Right atrium auricular region (tissue), 2 donors: ENCODE measurements around the gene RANBP17. TPM values are rescaled to one million over a fixed set of nuclear protein-coding genes. Genes with fewer than 3 reads are reported as not detected.
A peak's percentile ranks its signal among the peaks of the same experiment; 100 is the strongest.

Source experiments
- DNase-seq: peaks from one replicate; pipeline ENCODE4 v3.0.0-alpha.2; 2019; ENCODE audit warnings: low spot score
- H3K27ac ChIP-seq, 2 donors: fragments of 200-600 bp; sonication (generic); 1 replicate in 1 of 2; 2 replicates in 1 of 2; pipeline ENCODE4 v1.5.1; 2016 to 2019
- H3K27me3 ChIP-seq, 2 donors: fragments of 200-600 bp; sonication (generic); one replicate each; pipeline versions ENCODE4 v1.5.1 to v1.6.0; 2017 to 2019
- H3K36me3 ChIP-seq: fragments of 200-600 bp; sonication (generic); one replicate; pipeline ENCODE4 v1.5.1; 2016
- H3K4me1 ChIP-seq, 2 donors: fragments of 200-600 bp; sonication (generic); one replicate each; pipeline versions ENCODE4 v1.5.1 to v1.6.0; 2017 to 2019
- H3K4me3 ChIP-seq, 2 donors: fragments of 200-600 bp; sonication (generic); 1 replicate in 1 of 2; 2 replicates in 1 of 2; pipeline ENCODE4 v1.5.1; 2017 to 2019; ENCODE audit warnings: mild to moderate bottlenecking in 1 of 2, moderate library complexity in 1 of 2
- H3K9me3 ChIP-seq, 2 donors: fragments of 200-600 bp; sonication (generic); one replicate each; pipeline ENCODE4 v1.5.1; 2019
- total RNA-seq, 2 donors: library from RNA; depleted of rRNA; stranded (reverse); fragments of >200 nt; gene quantifications; one replicate each; pipeline ENCODE4 v1.1.0, GENCODE V29; 2016
- TF ChIP-seq, protein P1 (sequence below), 2 donors: fragments of 200-600 bp; sonication (generic); IDR thresholded peaks; one replicate each; pipeline ENCODE4 v1.5.1; 2019; ENCODE audit warnings: antibody characterized with exemption in 2 of 2

Gene RANBP17
- total RNA-seq, 2 donors from 2014 or later, result 1.4 to 3.6 TPM

DNA sequence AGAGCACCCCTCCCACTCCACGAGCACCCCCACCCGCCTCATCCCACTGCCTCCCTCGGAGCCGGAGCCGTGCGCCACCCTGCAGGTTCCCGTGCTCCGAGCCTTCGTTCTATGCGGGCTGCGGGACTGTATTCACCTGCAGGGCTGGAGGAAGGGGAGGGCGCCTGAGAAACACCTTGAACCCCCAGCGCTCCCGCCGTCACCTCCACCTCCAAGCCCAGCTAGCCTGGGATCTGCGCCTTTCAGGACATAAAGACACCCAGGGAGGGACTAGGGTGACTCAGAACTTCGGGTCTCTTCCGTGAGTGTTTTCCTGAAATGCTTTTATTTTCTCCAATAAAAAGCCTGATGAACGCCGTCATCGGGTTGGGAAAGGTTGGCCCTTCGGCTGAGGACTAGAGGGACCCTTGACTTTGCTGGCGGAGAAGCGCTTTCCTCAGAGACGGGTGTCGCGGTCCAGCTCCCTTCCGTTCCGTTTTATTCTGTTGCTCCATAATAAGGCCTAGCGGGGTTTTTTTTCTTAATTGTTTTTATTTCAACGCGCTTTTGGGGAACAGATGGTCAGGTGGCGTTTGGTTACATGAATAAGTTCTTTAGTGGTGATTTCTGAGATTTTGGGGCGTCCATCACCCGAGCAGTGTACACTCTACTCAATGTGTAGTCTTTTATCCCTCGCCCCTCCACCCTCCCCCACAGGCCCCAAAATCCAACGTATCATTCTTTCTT is 451.8 kb downstream of the RANBP17 start:
- Histone ChIP-seq H3K9me3 (no peaks in the 10 kb centered on the region), H3K27ac (no peak overlapping the region), H3K4me1 (peaks cover 0 to 69% of the 10 kb centered on the region in 2 donors), H3K4me3 (no peak overlapping the region), H3K27me3 (peaks cover 71 to 90% of the 10 kb centered on the region in 2 donors), H3K36me3 (no peaks in the 10 kb centered on the region)
- TF ChIP-seq, protein P1, sequence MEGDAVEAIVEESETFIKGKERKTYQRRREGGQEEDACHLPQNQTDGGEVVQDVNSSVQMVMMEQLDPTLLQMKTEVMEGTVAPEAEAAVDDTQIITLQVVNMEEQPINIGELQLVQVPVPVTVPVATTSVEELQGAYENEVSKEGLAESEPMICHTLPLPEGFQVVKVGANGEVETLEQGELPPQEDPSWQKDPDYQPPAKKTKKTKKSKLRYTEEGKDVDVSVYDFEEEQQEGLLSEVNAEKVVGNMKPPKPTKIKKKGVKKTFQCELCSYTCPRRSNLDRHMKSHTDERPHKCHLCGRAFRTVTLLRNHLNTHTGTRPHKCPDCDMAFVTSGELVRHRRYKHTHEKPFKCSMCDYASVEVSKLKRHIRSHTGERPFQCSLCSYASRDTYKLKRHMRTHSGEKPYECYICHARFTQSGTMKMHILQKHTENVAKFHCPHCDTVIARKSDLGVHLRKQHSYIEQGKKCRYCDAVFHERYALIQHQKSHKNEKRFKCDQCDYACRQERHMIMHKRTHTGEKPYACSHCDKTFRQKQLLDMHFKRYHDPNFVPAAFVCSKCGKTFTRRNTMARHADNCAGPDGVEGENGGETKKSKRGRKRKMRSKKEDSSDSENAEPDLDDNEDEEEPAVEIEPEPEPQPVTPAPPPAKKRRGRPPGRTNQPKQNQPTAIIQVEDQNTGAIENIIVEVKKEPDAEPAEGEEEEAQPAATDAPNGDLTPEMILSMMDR (IDR thresholded peaks at IDR 0.05), result no peak
- DNase-seq, result no peak

DNA sequence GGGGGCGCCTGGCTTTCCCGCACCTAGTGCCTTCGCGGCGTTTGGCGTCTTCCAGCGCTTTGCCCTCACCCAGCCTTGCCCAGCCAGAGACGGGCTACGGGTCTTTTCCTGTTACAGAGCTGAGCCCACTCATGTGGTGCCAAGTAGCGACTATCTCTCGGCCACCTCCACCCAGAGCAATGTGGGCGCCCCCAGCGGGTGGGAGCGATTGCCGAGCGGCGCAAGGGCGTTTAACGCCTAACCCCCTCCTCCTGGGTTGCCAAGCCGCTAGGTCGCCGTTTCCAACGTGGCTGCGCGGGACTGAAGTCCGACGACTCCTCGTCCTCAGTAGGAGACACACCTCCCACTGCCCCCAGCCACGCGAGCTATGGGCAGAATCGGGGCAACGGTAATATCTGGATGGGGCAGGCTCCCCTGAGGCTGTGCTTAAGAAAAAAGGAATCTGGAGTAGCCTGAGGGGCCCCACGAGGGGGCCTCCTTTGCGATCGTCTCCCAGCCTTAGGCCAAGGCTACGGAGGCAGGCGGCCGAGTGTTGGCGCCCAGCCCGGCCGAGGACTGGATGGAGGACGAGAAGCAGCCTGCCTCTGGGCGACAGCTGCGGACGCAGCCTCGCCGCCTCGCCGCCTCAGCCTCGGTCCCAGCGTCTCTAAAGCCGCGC is 453.0 kb downstream of the RANBP17 start:
- no peaks in the 10 kb centered on the region for H3K9me3 ChIP-seq
- peaks cover 0 to 58% of the 10 kb centered on the region in 2 donors for H3K4me1 ChIP-seq
- TF ChIP-seq, protein P1 (IDR thresholded peaks at IDR 0.05), result no peak
- peak overlapping the region in 1 of 2 donors; percentile 29 for H3K4me3 ChIP-seq
- H3K36me3 ChIP-seq, result no peaks in the 10 kb centered on the region
- no peak for DNase-seq
- no peak overlapping the region for H3K27ac ChIP-seq
- peaks cover 60 to 78% of the 10 kb centered on the region in 2 donors for H3K27me3 ChIP-seq

- Histone ChIP-seq H3K4me1 (peaks cover 0 to 53% of the 10 kb centered on the region in 2 donors), H3K4me3 (peak overlapping the region in 1 of 2 donors; percentile 29), H3K36me3 (no peaks in the 10 kb centered on the region), H3K27me3 (peaks cover 54 to 72% of the 10 kb centered on the region in 2 donors), H3K9me3 (no peaks in the 10 kb centered on the region), H3K27ac (no peak overlapping the region)
- DNase-seq, result no peak
- TF ChIP-seq, protein P1 (IDR thresholded peaks at IDR 0.05), result no peak
Measured at GRCh38 chr5:171315386-171315891, 453.6 kb downstream of the RANBP17 start.

DNA sequence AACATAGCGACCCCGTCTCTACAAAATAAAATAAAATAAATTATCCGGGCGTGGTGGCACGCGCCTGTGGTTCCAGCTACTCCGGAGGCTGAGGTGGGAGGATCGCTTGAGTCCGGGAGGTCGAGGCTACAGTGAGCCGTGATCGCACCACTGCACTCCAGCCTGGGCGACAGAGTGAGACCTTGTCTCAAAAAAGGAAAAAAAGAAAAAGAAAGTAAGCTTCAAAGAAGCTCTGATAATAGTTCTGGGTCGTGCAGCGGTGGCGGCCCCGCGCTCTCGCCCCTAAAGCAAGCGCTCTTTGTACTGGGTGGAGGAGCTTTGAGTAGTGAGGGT is 454.1 kb downstream of the RANBP17 start:
- H3K4me1 ChIP-seq, result peaks cover 0 to 50% of the 10 kb centered on the region in 2 donors
- H3K27me3 ChIP-seq, result peaks cover 52 to 68% of the 10 kb centered on the region in 2 donors
- no peak overlapping the region for H3K27ac ChIP-seq
- no peak for DNase-seq
- peak overlapping the region in 1 of 2 donors; percentile 30 for H3K4me3 ChIP-seq
- H3K9me3 ChIP-seq, result no peaks in the 10 kb centered on the region
- H3K36me3 ChIP-seq, result no peaks in the 10 kb centered on the region
- TF ChIP-seq, protein P1 (IDR thresholded peaks at IDR 0.05), result no peak

DNA sequence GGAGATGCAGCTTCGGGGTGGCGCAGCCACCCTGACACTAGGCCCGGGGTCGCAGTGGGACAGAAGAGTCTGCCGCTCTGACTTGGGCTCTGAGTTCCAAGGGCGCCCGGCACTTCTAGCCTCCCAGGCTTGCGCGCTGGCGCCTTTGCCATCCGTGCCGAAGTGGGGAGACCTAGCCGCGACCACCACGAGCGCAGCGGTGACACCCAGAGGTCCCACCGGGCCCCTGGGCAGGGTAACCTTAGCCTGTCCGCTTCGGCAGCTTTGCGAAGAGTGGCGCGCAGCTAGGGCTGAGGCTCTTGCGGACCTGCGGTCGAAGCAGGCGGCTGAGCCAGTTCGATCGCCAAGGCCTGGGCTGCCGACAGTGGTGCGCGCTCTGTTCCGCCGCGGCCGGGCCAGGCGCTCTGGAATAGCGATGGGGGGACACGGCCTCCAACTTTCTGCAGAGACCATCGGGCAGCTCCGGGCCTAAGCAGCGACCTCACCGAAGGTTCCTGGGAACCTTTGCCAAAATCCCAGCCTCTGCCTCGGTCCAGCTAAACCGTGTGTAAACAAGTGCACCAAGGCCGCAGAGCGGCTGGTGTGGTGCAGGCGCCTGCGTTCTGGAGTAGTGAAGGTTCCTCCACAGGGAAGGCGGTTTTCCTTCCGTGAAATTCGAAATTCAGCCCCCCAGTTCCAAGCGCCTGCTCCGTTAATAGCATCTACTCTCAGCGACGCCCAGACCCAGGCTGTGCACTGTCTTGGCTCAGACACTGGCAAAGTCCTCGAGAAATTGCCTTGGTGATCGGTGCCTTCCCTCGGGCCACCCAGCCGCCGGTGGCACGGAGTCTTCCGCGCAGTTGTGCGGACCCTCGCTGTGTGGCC is 454.7 kb downstream of the RANBP17 start:
- Histone ChIP-seq H3K9me3 (no peaks in the 10 kb centered on the region), H3K4me1 (peaks cover 0 to 44% of the 10 kb centered on the region in 2 donors), H3K27me3 (peaks cover 49 to 63% of the 10 kb centered on the region in 2 donors), H3K27ac (no peak overlapping the region), H3K4me3 (peak overlapping the region in 1 of 2 donors; percentile 30), H3K36me3 (no peaks in the 10 kb centered on the region)
- DNase-seq, result no peak
- TF ChIP-seq, protein P1 (IDR thresholded peaks at IDR 0.05), result no peak
